ENCODE data around the gene CUTC.

The CUTC gene

GRCh38 chr10:99784016-99784726, 52.1 kb downstream of the CUTC start:
- no peak for DNase-seq (ENCODE audit: low read depth)

GRCh38 chr10:99784727-99785441, 52.9 kb downstream of the CUTC start:
- DNase-seq (ENCODE audit: low read depth) = no peak

- DNase-seq (ENCODE audit: low read depth) = no peak
Measured at GRCh38 chr10:99785646-99786045, 53.6 kb downstream of the CUTC start.

- DNase-seq (ENCODE audit: low read depth) = no peak
Measured at GRCh38 chr10:99787311-99787710, 55.3 kb downstream of the CUTC start.

- DNase-seq (ENCODE audit: low read depth) = no peak
Measured at GRCh38 chr10:99787782-99788445, 55.9 kb downstream of the CUTC start.

GRCh38 chr10:99788598-99789256, 56.7 kb downstream of the CUTC start:
- no peak for DNase-seq (ENCODE audit: low read depth)

GRCh38 chr10:99791831-99792230, 59.8 kb downstream of the CUTC start:
- DNase-seq (ENCODE audit: low read depth) = no peak

GRCh38 chr10:99793819-99794218, 61.8 kb downstream of the CUTC start:
- no peak for DNase-seq (ENCODE audit: low read depth)

GRCh38 chr10:99796928-99797327, 64.9 kb downstream of the CUTC start:
- DNase-seq (ENCODE audit: low read depth) = no peak

- DNase-seq (ENCODE audit: low read depth) = no peak
Measured at GRCh38 chr10:99798031-99798430, 66.0 kb downstream of the CUTC start.

GRCh38 chr10:99798920-99799319, 66.9 kb downstream of the CUTC start:
- no peak for DNase-seq (ENCODE audit: low read depth)

GRCh38 chr10:99799613-99800012, 67.6 kb downstream of the CUTC start:
- DNase-seq (ENCODE audit: low read depth) = no peak

GRCh38 chr10:99804471-99804870, 72.4 kb downstream of the CUTC start:
- no peak for DNase-seq (ENCODE audit: low read depth)

GRCh38 chr10:99805190-99805589, 73.2 kb downstream of the CUTC start:
- DNase-seq (ENCODE audit: low read depth) = no peak

Measured in activated T-cell treated with anti-CD3 and anti-CD28 coated beads for 1 hour (primary cell).